GM10266 (cell line): ENCODE measurements around the gene KCNJ1.

ENCODE experiments used
- DNase-seq: peaks from one replicate; pipeline ENCODE4 v3.0.0; 2012; ENCODE audit errors: extremely low spot score
- TF ChIP-seq, protein P1 (sequence below): IDR thresholded peaks from 2 replicates; pipeline ENCODE4 v1.5.1; 2012; ENCODE audit warnings: mild to moderate bottlenecking, low read depth; ENCODE audit not compliant: control insufficient read depth, insufficient read depth; ENCODE audit errors: missing control alignments

The KCNJ1 gene

GRCh38 chr11:128830290-128831173 lies 36.6 kb downstream of the KCNJ1 start:
- DNase-seq: no peak

GRCh38 chr11:128828350-128828749 lies 38.7 kb downstream of the KCNJ1 start:
- TF ChIP-seq, protein P1, sequence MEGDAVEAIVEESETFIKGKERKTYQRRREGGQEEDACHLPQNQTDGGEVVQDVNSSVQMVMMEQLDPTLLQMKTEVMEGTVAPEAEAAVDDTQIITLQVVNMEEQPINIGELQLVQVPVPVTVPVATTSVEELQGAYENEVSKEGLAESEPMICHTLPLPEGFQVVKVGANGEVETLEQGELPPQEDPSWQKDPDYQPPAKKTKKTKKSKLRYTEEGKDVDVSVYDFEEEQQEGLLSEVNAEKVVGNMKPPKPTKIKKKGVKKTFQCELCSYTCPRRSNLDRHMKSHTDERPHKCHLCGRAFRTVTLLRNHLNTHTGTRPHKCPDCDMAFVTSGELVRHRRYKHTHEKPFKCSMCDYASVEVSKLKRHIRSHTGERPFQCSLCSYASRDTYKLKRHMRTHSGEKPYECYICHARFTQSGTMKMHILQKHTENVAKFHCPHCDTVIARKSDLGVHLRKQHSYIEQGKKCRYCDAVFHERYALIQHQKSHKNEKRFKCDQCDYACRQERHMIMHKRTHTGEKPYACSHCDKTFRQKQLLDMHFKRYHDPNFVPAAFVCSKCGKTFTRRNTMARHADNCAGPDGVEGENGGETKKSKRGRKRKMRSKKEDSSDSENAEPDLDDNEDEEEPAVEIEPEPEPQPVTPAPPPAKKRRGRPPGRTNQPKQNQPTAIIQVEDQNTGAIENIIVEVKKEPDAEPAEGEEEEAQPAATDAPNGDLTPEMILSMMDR: no peak
- no peak for DNase-seq

More at GRCh38 chr11:128830290-128831173, 36.6 kb downstream of the KCNJ1 start:
- TF ChIP-seq, protein P1: no peak

- DNase-seq: no peak
- TF ChIP-seq, protein P1: no peak
These were observed 39.8 kb downstream of the KCNJ1 start for GRCh38 chr11:128827191-128827893.

GRCh38 chr11:128825050-128825784 lies 41.9 kb downstream of the KCNJ1 start:
- TF ChIP-seq, protein P1: no peak
- no peak for DNase-seq

GRCh38 chr11:128824191-128825049 lies 42.7 kb downstream of the KCNJ1 start:
- DNase-seq: no peak
- TF ChIP-seq, protein P1: no peak

- no peak for DNase-seq
- TF ChIP-seq, protein P1: no peak
These were observed 43.3 kb downstream of the KCNJ1 start for GRCh38 chr11:128823753-128824152.
